CD4-positive, alpha-beta T cell treated with Interferon alpha-2 for 1 hour (primary cell): ENCODE data around the gene DBH.

ENCODE experiments used
- DNase-seq, 2 donors: peaks; one replicate each; pipeline ENCODE4 v3.0.0-alpha.2; 2020 to 2022

The DBH gene

DNA sequence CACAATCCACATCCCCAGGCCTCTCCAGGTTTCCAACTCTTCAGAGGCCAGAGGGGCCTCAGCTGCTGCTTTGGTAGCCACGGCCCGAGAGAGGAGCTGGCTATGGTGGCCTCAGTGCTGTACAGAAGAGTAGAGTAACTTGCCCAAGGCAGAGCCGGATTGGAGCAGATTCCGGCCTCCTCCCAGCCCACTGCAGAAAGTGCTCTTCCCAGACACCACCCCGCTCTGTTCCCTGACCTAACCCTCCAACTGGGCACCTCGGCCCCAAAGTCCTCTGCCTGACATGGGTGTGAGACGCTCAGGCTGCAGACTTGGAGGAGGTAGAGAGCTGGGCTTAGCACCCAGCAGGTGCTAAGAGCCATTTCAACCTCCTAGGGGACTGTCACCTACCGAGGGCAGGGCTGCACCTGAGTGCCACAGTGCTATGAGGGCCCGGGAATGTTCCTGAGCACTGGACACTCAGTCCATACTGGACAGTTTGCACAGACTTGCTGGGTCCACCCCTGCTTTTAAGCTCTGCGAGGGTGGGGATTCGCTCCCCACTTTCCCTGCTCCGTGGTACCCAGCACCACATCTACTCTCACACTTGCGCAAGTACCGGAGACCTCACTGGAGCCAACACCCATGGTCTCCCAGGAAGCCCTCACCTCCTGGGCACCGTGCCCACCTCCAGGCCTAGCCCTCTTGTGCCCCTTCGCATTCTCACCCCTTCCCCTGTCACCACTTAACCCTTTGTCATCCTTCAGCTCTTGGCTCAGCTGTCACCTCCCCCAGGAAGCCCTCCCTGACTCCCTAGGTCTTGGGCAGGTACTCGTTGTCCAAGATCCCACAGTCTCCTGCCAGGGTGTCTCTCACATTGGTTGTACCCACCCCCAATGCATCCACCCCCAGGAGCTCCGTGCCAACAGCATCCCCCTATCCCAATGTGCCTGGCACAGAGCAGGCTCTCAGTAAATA is 49.8 kb downstream of the DBH start:
- no peak for DNase-seq

- no peak for DNase-seq
Observed at GRCh38 chr9:133686642-133687575, 50.7 kb downstream of the DBH start.

GRCh38 chr9:133687856-133688761 is 51.9 kb downstream of the DBH start:
- no peak for DNase-seq

GRCh38 chr9:133689151-133689763 is 53.1 kb downstream of the DBH start:
- no peak for DNase-seq

DNA sequence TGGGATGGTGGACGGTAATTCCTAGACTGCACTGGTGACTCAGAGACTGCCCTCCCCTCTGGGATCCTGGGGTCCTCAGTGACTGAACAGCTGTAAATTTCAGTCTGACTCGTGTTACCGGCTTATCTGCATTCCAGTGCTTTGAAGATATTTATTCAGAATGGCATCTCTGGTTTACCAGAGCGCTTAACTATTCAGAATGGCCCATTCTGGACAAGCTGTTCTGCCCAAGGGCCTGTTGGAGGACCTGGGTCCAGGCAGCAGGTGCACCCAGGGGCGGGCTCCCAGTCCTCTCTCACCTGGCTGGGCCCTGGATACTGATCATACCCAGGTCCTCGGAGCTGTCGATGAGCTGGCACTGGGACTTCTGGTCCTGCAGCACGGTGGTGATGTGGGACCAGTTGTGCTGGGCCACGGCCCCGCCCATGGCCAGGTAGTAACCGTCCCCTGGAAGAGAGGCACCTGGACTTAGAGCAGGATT is 54.0 kb downstream of the DBH start:
- DNase-seq: no peak

GRCh38 chr9:133691191-133691590 is 55.0 kb downstream of the DBH start:
- no peak for DNase-seq

- DNase-seq: no peak
Observed at GRCh38 chr9:133691626-133692363, 55.6 kb downstream of the DBH start.

GRCh38 chr9:133692364-133692985 is 56.3 kb downstream of the DBH start:
- no peak for DNase-seq

GRCh38 chr9:133693116-133693515 is 57.0 kb downstream of the DBH start:
- DNase-seq: no peak

- no peak for DNase-seq
Observed at GRCh38 chr9:133693703-133694529, 57.8 kb downstream of the DBH start.

DNA sequence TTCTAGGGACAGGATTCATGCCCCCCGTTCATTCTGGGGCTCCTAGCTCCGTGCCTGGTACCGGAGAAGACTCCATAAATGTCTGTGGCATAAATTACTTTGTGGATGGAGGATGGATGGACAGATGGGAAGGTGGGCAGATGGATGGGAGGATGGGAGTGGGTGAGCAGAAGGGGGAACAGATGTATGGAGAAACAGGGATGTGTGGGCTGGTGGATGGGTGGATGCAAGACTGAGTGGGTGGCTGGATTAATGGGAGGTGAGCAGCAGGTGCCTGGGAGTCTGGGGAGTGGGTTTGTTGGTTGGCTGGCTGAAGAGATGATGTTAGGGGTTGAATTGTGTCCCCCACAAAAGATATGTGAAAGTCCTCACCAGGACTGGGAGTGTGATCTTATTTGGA is 58.5 kb downstream of the DBH start:
- no peak for DNase-seq

- no peak for DNase-seq
Observed at GRCh38 chr9:133696071-133696472, 59.9 kb downstream of the DBH start.

DNA sequence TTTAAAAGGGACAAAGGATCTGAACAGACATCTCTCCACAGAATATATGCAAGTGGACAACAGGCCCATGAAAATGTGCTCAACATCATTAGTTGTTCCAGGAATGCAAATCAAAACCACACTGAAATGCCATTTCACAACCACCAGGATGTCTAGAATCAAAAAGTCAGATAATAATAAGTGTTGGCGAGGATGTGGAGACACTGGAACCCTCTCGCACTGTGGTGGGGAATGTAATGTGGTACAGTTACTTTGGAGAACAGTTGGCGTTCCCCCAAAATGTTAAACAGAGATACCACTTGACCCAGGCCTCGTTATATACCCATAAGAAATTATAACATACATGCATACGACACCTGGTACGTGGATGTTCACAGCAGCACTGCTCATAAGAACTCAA is 63.4 kb downstream of the DBH start:
- DNase-seq: no peak

DNA sequence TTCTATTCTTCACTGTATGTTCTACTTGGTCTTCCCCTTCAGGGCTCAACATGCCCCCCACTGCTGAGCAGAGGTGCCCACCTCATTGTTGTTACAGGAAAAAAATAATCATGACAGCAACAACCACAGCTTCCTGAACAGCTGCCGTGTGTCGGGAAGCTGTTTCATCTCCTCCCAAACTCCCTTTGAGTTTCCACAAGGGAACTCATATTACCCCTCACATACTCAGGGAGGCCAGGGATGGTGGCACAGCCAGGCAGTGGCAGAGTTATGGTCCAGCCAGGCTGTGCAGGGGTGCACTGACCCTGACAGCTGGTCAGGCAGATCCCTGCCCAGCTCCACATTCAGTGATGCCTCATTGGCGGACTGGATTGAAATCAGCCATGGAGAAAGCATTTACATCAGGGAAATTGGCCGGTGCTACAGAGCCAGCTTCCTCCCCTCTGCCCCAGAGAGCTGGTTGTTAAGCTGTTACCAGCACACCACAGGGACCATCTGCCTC is 64.7 kb downstream of the DBH start:
- no peak for DNase-seq

DNA sequence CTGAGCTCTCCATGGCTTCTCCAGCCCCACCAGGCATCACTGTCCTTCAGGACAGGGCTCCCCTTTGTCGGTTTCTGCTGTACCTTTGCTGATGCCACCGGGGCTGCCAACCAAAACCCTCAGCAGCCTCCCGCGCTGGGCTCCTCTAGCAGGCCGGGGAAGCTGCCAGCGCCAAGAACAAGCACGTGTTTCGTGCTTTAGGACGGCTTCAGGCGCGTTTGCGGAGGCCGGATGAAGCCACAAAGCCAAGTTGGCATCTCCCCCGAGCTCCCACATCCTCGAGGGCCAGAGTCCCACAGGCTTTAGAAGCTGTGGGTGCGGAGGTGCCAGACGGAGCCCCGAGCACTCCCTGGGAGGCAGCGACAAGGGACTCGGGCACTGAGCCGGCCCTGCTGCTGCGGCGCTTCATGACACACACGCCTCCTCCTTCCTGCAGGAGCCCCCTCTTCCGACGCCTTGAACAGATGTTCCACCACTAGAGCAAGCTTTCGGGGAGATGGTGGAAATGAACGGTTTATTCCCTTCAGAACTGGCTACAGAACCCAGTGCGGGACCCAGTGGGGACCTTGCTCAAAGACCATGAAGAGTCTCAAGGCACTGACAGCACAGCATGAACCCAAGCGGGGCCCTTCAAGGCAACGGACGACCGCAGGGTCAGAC is 65.3 kb downstream of the DBH start:
- peak in 1 of 2 donors; percentile 44 for DNase-seq

DNA sequence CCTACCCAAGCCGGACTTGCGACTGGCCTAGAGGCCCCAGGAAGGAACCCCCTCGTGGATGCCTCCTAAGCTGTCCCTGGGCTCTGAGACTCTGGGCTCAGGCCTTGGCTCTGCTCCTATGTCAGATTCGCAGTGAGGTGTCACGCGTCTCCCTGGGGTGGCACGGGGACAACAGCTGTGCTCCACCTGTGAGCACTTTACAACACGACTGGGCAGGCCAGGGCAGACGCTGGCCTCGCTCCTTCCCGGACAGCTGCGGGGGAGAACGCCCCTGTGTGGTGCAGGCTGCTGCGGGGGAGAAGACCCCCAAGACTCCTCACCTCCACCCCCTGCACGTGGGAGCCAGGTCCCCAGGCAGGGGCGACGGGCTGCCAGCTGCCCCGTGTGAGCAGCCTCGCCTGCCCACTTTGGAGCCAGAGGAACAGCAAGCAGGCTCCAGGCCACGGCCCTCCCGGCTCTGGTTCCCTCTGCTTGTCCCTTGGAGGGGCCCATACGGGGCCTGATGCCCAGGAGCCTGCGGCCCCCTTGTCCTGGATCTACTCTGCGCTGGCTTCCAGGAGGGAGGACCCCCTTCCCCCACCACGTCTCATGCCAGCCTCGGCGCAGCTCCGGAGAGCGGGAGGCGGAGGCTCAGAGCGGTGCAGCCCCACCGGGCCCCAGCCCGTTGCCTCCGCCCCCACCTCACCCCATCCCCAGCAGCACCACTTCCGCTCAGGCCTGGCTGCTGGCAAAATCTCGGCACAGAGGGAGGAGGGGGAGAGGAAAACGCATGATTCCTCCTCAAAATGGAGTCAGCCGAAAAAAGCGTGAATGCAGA is 66.0 kb downstream of the DBH start:
- peak; percentile 49 to 66 for DNase-seq

- DNase-seq: no peak
Observed at GRCh38 chr9:133702798-133703590, 66.8 kb downstream of the DBH start.
